ENCODE results near the gene LCA5L. TPM values are rescaled to one million over a fixed set of nuclear protein-coding genes. Genes with fewer than 3 reads are reported as not detected.

Gene LCA5L
- polyA plus RNA-seq, 1 donor from 2014 or later = 0.09 TPM

- no peak overlapping the region for H3K27ac ChIP-seq (ENCODE audit: low read length)
- H3K4me2 ChIP-seq (ENCODE audit: low read length) = no peak overlapping the region
- H4K20me1 ChIP-seq (ENCODE audit: insufficient read depth) = no peaks in the 10 kb centered on the region
- no peaks in the 10 kb centered on the region for H3K27me3 ChIP-seq (ENCODE audit: insufficient read depth, low read depth, low read length)
- no peak for TF ChIP-seq RAD21 (conservative IDR thresholded peaks at IDR 0.05)
- TF ChIP-seq CTCF (IDR thresholded peaks at IDR 0.05; ENCODE audit: poor library complexity, severe bottlenecking) = peak; percentile 29
- TF ChIP-seq REST (IDR thresholded peaks at IDR 0.05; ENCODE audit: borderline replicate concordance) = no peak
- TF ChIP-seq SMC3 (conservative IDR thresholded peaks at IDR 0.05; ENCODE audit: poor library complexity) = no peak
- no peak for TF ChIP-seq EP300 (conservative IDR thresholded peaks at IDR 0.05; ENCODE audit: poor library complexity, severe bottlenecking)
- TF ChIP-seq MXI1 (conservative IDR thresholded peaks at IDR 0.05; ENCODE audit: poor library complexity, severe bottlenecking) = no peak
- no peak for TF ChIP-seq POLR2AphosphoS5 (IDR thresholded peaks at IDR 0.05)
- no peak for TF ChIP-seq EZH2 (IDR thresholded peaks at IDR 0.05; ENCODE audit: borderline replicate concordance, insufficient read depth, low read length, poor library complexity, severe bottlenecking)
- TF ChIP-seq TAF1 (IDR thresholded peaks at IDR 0.05; ENCODE audit: low read depth) = no peak
- H3K79me2 ChIP-seq (replicated peaks; ENCODE audit: insufficient read depth, low read length) = peaks cover 26% of the 10 kb centered on the region
- no peak overlapping the region for H3K9ac ChIP-seq (ENCODE audit: low read length)
- no peaks in the 10 kb centered on the region for H3K36me3 ChIP-seq (ENCODE audit: insufficient read depth, low read length)
- H2AFZ ChIP-seq (ENCODE audit: low read depth, low read length) = no peak overlapping the region
- H3F3A ChIP-seq (ENCODE audit: insufficient read depth, low read length, poor library complexity, severe bottlenecking) = no peaks in the 10 kb centered on the region
- peak overlapping the region; percentile 55 for H3K4me3 ChIP-seq (ENCODE audit: low read length)
- no peaks in the 10 kb centered on the region for H3K9me2 ChIP-seq (ENCODE audit: insufficient read depth, low read length)
- H3K9me3 ChIP-seq (ENCODE audit: low read length) = no peaks in the 10 kb centered on the region
These were observed 56.8 kb downstream of the LCA5L start for GRCh38 chr21:39388811-39389155.

GRCh38 chr21:39388038-39388810, 57.4 kb downstream of the LCA5L start:
- no peak overlapping the region for H3K9ac ChIP-seq (ENCODE audit: low read length)
- H2AFZ ChIP-seq (ENCODE audit: low read depth, low read length) = no peak overlapping the region
- H3K36me3 ChIP-seq (ENCODE audit: insufficient read depth, low read length) = no peaks in the 10 kb centered on the region
- H3K4me3 ChIP-seq (ENCODE audit: low read length) = peak overlapping the region; percentile 55
- H3K9me3 ChIP-seq (ENCODE audit: low read length) = no peaks in the 10 kb centered on the region
- H3K9me2 ChIP-seq (ENCODE audit: insufficient read depth, low read length) = no peaks in the 10 kb centered on the region
- peak overlapping the region; percentile 0 for H3K4me2 ChIP-seq (ENCODE audit: low read length)
- peaks cover 26% of the 10 kb centered on the region for H3K79me2 ChIP-seq (replicated peaks; ENCODE audit: insufficient read depth, low read length)
- H3F3A ChIP-seq (ENCODE audit: insufficient read depth, low read length, poor library complexity, severe bottlenecking) = no peaks in the 10 kb centered on the region
- no peak overlapping the region for H3K27ac ChIP-seq (ENCODE audit: low read length)
- H4K20me1 ChIP-seq (ENCODE audit: insufficient read depth) = no peaks in the 10 kb centered on the region
- peak; percentile 73 for TF ChIP-seq SMC3 (conservative IDR thresholded peaks at IDR 0.05; ENCODE audit: poor library complexity)
- TF ChIP-seq MXI1 (conservative IDR thresholded peaks at IDR 0.05; ENCODE audit: poor library complexity, severe bottlenecking) = no peak
- TF ChIP-seq RAD21 (conservative IDR thresholded peaks at IDR 0.05) = peak; percentile 62
- TF ChIP-seq CTCF (IDR thresholded peaks at IDR 0.05; ENCODE audit: poor library complexity, severe bottlenecking) = peak; percentile 74
- TF ChIP-seq REST (IDR thresholded peaks at IDR 0.05; ENCODE audit: borderline replicate concordance) = no peak
- no peaks in the 10 kb centered on the region for H3K27me3 ChIP-seq (ENCODE audit: insufficient read depth, low read depth, low read length)

All from neural cell (in vitro differentiated cells).